Astrocyte of the spinal cord (primary cell): ENCODE data around the gene USP7.
A peak's percentile ranks its signal among the peaks of the same experiment; 100 is the strongest.

ENCODE experiments used
- DNase-seq: peaks from one replicate; pipeline ENCODE4 v3.0.0; 2011; ENCODE audit warnings: low read depth, low spot score
- H3K4me3 ChIP-seq: 2 replicates; pipeline ENCODE4 v1.5.1; 2011; ENCODE audit warnings: low read depth, mild to moderate bottlenecking, low read length, moderate library complexity
- CTCF ChIP-seq: IDR thresholded peaks from 2 replicates; pipeline ENCODE4 v1.5.1; 2012; ENCODE audit warnings: low read depth, mild to moderate bottlenecking, low read length, inconsistent platforms
- in situ Hi-C: cut with HindIII; loops from 2 replicates; pipeline ENCODE4 v1.10.0; 2017; ENCODE audit warnings: low sequenced_read_pairs

The USP7 gene

GRCh38 chr16:8851761-8852403 lies 111.8 kb downstream of the USP7 start:
- in situ Hi-C loops = no loop called here
- no peak for DNase-seq
- TF ChIP-seq CTCF = no peak
- no peak overlapping the region for H3K4me3 ChIP-seq

GRCh38 chr16:8850279-8850885 lies 113.3 kb downstream of the USP7 start:
- no peak for TF ChIP-seq CTCF
- DNase-seq = peak; percentile 65
- no peak overlapping the region for H3K4me3 ChIP-seq
- in situ Hi-C loops = no loop called here

GRCh38 chr16:8849411-8850011 lies 114.2 kb downstream of the USP7 start:
- no peak for TF ChIP-seq CTCF
- H3K4me3 ChIP-seq = no peak overlapping the region
- in situ Hi-C loops = no loop called here
- peak; percentile 77 for DNase-seq

GRCh38 chr16:8848939-8849391 lies 114.7 kb downstream of the USP7 start:
- H3K4me3 ChIP-seq = no peak overlapping the region
- in situ Hi-C loops = no loop called here
- peak; percentile 65 for DNase-seq
- TF ChIP-seq CTCF = no peak

- H3K4me3 ChIP-seq = no peak overlapping the region
- TF ChIP-seq CTCF = no peak
- DNase-seq = no peak
- in situ Hi-C loops = no loop called here
Observed at GRCh38 chr16:8848231-8848938, 115.3 kb downstream of the USP7 start.

- no peak for DNase-seq
- H3K4me3 ChIP-seq = no peak overlapping the region
- in situ Hi-C loops = no loop called here
- TF ChIP-seq CTCF = no peak
Observed at GRCh38 chr16:8847623-8848022, 116.1 kb downstream of the USP7 start.
